ENCODE data around the gene JARID2.
A peak's percentile ranks its signal among the peaks of the same experiment; 100 is the strongest.

The JARID2 gene

DNA sequence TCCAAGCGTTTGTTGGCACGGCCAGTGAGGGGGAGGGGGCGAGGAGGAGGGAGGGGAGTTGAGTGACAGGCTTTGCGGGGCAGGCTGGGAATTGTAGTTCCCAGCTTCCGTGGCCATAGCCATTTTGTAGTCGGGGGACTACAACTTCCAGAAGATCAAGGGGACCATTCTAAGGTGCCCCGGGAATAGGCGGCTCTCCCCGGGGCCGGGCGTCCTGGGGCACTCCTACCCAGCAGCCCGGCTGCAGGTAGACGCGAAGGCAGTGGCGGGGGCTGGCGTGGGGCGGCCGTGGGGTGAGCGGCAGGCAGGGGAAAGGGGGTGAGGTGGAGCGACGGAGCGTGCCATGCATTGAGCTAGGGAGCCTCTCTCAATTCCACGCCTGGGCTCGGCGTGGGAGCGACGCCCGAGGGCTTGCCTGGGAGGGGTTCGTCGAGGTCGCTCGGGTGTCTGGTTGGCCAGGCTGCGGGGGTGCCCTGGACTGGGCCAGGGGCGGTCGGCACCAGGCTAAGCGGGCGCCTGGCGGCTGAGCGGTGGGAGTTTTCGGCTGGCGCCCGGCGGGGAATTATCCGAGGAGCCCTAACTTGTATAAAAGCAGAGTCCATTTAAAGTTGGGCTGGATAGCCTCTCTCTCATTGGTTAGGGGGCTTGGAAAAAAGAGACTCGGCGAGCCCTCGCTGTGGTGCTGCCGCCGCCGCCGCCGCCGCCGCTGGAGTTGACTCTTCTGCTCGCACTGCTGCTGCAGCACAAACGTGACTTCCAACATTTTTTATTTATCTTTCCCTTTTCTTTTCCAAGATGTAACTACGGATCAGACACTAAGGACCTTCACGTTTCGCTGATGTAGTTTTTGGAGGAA, at the start of gene JARID2:
TSS of gene JARID2 (plus strand) at position 709 of the 856 bp plus-strand sequence. CDS start 471 bp downstream, outside the sequence.
- peak; percentile 98 for DNase-seq

DNA sequence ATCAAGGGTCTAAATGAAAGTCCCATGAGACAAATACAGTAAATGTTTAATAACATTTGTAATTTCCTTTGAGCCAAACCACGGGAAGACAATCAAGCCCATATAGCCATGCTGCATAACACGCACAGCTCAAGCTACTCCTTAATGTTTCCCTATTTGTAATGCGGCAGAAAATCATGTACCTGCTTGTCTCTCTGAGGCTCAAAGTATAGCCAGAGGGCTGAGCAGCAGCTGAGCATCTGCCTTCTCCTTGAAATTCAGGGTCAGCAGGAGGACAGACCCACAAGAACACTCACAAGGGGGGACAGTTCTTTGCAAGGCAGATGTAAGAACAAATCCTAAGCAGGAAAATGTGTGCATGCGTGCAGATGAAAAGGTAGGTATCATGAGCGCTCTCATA, 45.8 kb upstream of the JARID2 start:
- no peak for DNase-seq

DNA sequence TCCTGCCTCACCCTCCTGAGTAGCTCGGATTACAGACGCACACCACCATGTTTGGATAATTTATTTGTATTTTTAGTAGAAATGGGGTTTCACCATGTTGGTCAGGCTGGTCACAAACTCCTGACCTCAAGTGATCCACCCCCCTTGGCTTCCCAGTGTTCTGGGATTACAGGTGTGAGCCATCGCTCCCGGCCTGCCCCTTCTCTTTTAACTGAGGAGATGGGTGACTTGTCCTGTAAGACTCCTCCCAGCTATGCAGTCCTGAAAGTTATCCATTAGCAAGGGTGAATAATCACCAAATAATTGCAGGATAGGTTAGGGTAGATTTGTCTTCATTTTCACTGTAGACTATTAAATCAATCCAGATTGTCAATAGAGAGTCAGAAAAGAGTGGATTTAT, 40.5 kb upstream of the JARID2 start:
- no peak for DNase-seq

DNA sequence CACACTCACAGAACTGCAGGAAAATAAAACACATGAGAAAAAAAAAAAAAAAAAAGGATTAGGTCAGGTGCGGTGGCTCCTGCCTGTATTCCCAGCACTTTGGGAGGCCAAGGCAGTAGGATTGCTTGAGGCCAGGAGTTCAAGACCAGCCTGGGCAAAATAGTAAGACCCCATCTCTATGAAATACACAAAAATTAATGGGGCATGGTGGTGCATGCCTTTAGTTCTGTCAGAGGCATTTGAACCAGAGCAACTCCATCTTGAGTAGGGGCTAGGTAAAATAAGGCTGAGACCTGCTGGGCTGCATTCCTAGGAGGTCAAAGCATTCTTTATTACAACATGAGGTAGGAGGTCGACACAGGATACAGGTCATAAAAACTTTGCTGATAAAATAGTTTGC, 39.0 kb upstream of the JARID2 start:
- DNase-seq, result no peak

DNA sequence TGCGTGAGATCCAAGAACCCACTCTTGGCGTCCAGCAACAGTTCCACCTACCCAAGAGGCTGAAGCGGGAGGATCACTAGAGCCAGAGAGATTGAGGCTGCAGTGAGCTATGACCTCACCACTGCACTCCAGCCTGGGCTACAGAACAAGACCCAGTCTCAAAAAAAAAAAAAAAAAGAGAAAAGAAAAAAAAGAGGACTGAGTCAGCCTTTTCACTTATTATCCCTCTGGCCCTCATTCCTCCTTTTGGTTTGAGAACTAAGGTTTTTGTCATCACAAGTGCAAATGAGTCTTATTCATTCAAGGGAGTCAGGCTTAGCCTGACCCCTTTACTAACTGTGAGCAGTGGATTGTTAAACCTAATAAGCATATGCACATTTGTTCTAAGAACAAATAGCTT, 37.9 kb upstream of the JARID2 start:
- no peak for DNase-seq

DNA sequence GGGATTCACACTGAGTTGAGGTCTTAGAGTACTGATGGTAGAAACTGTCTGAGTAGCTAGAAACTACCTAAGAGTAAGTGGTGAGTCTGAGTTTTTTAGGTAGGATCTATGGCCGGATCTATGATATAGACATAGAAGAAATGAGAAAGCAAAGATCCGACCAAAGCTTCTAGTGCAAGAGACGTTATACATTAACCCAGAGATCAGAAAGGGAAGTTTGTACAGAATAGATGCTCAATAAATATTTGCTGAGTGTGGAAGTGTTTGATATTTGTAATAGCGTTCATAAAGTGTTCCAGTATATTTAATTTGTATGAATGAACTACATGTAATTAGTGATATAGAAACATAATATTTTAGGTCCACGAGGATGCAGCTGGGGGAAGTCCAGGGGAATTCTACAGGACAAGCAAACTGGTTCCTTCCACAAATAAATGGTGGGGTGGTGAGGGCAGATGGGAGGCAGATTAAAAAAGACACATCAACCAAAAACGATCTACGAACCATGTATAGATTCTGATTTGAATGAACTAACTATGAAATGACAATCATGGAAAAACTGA, 31.9 kb upstream of the JARID2 start:
- DNase-seq, result no peak

DNA sequence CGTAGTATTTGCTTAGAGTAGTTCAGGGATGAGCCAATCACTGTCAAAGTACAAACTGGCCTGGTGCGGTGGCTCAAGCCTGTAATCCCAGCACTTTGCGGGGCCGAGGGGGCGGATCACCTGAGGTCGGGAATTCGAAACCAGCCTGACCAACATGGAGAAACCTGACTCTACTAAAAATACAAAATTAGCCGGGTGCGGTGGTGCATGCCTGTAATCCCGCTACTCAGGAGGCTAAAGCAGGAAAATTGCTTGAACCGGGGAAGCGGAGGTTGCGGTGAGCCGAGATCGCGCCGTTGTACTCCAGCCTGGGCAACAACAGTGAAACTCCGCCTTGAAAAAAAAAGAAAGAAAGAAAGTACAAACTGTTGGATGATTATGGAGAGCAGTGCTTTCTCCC, 27.5 kb upstream of the JARID2 start:
- no peak for DNase-seq

DNA sequence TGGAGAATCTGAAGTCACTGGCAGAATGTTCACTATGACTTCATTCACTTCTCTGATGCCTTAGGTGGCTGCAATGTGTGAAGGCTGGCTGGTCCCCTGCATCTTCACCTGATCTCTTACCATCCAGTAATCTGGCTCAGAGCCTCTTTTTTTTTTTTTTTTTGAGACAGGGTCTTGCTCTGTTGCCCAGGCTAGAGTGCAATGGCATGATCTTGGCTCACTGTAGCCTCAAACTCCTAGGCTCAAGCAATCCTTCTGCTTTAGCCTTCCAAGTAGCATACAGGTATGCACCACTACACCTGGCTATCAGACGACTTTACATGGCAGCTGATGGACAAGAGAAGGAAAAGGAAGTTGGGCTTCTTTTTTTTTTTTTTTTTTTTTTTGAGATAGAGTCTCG, 25.8 kb upstream of the JARID2 start:
- no peak for DNase-seq

DNA sequence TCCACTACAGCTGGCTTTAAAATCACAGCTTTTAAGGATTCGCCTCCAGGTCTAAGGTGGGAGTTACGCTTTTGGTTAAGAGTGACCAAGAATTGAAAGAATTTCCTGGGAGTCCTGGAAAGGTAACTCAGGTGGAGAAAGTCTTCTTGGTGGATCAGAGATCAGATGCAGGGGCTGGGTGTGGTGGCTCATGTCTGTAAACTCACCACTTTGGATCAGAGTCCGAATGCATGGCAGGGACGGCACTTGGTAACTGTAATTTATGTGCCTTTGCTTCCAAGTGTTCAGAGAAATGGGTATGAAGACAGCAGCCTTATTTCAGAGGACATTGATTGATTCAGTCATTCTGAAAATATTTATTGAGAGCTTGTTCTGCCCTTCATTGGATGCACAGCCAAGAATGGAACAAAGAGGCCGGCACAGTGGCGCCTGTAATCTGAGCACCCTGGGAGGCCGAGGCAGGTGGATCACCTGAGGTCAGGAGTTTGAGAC, 18.0 kb upstream of the JARID2 start:
- no peak for DNase-seq

DNA sequence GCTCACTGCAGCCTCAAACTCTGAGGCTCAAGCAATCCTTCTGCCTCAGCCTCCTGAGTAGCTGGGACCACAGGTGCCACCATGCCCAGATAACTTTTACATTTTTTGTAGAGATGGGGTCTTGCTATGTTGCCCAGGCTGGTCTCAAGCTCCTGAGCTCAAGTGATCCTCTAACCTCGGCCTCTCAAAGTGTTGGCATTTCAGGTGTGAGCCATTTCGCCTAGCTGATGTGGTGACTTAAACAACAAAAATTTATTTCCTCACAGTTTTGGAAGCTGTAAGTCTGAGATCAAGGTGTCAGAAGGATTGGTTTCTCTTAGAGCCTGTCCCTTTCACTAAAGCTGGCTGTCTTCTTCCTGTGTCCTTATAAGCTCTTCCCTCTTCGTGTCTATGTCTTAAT, 15.0 kb upstream of the JARID2 start:
- no peak for DNase-seq

DNA sequence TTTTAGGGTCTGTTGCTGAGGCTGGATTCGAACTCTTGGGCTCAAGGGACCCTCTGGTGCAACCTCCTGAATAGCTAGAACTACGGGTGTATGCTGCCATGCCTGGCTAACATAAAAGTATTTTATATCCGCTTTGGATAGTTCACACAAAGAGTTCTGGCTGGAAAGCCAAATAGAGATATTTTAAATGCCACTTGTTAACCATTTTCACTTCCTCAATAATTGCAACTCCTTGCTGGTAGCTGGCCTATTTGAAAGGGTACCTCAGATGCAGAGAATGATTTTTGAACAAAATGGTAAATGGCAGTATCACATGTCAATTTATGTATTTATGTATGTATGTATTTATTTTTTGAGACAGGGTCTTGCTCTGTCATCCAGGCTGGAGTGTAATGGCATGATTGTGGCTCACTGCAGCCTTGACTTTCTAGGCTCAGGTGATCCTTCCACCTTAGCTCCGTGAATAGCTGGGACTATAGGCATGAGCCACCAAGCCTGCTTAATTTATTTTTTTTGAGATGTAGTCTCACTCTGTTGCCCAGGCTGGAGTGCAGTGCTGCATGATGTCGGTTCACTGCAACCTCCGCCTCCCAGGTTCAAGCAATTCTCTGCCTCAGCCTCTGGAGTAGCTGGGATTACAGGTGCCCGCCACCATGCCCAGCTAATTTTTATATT, 12.9 kb upstream of the JARID2 start:
- DNase-seq, result no peak

DNA sequence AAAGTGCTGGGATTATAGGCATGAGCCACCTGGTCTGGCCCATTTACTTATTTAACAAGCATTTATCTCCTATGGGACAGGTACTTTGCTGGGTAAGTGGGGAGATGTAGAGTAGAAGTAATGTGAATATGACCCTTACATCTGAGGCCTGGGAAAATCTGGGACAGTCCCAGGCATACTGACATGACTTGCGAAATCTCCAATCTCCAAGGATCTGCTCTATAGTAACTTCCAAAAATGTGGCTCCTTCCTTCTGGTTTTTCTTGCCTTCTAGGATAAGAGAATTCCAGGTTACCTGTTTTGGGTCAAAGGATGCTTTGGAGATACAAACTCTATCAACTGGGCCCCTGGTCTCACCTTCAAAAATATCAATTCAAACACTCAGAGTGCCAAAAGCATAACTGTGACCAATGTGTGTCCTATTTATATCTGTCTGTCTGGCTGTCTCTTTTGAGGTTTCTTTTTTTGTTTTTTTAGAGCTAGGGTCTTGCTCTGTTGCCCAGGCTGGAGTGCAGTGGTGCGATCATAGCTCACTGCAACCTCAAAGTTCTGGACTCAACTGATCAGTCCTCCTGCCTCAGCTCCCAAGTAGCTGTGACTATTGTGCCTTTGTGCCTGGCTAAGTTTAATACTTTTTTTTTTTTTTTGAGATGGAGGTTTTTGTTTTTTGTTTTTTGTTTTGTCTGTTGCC, 11.7 kb upstream of the JARID2 start:
- no peak for DNase-seq

DNA sequence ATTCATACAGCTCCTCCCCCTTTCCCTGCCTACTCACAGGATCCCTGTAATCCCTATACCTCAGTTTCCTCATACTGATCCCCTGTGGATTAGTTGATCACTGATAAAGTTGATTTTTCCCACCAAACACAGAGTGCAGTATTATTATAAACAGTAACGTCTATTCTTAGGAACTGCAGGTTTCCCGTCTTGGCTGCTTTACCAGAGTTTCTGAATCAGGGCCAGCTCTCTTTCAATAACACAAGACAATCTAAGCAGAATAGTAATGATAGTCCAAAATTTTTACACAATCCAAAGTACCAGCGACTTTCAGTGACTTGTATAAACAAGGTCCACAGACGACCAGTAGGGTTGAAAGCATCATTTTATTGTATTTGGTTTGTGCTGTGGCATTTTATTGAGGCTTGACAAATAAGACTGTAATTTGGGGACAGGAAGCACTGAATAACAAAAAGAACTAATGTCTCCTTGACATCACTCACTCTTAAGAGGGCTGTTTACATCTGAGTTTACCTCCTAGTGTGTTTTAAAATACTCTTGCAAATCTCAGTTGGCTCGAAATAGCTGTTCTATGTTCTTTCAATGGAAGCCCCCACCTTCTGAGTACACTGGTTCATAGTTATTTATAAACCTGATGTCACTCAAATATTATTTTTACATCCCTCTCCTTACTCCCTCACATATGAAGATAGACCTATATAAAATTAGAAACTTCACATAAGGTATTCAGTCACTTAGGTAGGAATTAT, 6.1 kb upstream of the JARID2 start:
- DNase-seq, result no peak

DNA sequence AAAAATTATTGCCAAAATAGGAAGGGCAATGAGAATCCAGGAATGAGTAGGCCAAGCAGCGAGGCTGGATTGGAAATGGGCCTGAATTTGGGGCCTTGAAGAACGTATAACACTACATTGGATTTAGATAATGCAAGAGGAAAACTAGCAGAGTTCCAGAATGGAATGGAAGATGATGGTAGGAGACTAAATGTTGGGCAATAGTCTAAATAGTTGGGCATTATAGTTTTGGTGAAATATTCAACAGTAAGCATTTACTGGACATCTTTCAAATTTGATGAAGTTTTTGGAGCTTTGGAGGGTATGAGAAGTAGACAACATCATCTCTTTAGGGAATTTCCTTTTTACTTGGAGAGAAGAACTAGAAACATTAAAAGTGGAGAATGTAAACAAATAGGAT, 3.4 kb upstream of the JARID2 start:
- no peak for DNase-seq

DNA sequence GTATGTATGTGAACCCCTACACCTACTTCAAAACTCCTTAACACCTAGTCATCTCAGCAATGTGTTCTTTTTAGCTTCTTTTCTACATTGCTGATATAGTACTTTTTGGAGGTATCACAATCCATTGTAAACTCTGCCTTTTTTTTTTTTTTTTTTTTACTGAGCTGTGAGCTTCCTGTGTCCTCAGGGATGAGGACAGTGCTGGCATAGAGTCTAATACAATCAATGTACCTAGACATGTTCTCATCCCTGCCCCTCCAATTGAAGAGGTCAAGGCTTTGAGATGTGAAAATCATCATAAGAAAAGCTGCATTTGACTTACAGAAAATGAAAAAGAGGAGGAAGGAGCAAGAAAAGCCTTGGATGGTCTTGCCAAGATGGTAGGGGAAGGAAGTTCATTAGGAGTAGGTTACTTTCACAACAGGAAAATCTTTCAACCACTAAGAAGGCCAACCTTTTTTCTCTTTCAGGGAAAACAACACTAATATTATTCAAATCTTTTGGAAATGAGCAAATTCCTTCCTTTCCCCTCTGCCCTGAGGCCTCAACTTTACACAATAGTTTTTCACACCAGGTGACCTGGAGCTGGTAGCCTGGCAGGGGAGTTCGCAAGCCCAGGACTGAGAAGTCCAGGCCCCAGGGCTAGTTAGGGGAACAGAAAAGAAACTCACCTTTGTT, 2.8 kb upstream of the JARID2 start:
- DNase-seq, result no peak

DNA sequence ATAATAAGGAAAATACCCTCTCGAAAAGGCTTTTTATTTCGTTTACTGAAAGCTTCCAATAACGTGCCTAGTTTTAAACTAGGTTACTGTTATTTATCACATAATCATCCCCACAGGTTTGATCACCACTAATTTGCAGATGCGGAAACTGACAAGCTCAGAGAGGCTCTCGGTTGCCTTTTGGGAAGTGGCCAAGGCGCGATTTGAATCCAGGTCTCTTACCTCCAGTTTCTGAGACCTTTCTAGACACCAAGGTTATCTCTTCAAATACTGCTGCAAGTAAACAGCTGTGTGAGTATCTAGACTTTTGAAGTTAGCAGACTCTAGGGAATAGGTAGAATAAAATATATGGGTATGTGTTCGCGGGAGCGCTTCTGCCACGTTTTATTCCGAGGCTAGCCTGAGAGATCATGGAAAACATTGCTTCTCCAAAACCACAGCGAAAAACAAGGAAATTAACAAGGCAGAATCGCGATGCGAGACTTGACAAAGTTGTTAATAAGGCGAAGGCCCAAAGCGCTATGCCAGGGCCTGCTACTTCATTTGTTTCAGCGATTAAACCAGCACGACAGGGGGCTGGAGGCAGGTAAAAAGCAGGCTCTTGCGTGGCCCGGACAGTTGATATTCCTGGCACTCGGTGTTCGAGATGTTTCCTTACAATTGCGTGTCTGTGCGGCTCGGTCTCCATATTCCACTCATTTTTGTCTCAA, 1.8 kb upstream of the JARID2 start:
- DNase-seq, result no peak

DNA sequence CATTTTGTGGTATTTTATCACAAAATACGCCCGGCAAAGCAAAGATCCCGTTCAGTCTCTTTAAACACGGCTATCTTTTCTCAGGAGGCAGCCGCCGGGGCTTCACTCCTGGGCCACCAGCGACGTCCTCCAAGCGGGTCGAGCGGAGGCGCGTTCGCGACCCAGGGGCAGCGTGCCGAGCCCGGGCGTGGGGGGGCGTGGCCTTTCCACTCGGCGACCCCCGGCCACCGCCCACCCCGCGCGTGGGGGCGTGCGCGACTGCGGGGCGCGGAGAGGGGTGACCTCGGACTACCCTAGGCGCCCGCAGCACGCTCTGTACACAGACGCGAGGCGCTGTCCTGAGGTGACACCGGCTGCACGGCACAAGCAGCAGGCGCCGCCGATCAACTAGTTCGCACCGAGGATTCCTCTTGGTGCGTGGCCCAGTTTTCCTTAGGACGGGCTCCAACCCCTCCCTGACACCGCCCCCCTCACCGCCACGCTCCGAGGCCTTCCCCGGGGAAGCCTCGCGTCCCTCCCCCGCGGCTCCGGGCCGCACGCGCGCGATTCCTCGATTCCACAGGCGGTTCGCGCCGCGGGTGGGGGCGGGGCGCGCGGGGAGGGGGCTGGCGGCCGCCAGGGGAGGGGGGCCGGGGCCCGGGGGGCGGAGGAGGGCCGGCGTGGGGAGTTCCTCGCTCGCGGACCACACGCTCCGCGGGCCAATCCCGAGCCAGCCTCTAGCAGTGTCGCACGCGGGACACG, 1.1 kb upstream of the JARID2 start:
- no peak for DNase-seq

DNA sequence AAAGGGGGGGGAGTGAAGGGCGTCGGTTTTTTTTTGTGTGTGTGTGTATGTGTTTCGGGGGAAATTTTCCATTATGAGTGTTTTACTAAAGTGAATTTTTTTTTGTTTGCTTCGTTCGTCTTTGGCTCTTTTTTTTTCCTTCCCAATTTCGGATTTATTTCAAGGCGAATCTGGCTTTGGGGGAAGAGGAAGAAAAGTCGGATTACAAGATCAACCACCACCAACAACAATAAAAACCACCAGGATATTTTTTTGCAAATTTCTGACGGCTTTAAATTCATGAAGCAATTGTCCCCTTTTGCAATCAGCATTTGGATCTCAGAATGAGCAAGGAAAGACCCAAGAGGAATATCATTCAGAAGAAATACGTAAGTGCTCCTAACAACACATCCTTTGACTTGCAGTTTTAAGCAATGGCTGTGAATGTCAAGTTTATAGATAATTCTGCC, 372 bp downstream of the JARID2 start:
- DNase-seq, result no peak

DNA sequence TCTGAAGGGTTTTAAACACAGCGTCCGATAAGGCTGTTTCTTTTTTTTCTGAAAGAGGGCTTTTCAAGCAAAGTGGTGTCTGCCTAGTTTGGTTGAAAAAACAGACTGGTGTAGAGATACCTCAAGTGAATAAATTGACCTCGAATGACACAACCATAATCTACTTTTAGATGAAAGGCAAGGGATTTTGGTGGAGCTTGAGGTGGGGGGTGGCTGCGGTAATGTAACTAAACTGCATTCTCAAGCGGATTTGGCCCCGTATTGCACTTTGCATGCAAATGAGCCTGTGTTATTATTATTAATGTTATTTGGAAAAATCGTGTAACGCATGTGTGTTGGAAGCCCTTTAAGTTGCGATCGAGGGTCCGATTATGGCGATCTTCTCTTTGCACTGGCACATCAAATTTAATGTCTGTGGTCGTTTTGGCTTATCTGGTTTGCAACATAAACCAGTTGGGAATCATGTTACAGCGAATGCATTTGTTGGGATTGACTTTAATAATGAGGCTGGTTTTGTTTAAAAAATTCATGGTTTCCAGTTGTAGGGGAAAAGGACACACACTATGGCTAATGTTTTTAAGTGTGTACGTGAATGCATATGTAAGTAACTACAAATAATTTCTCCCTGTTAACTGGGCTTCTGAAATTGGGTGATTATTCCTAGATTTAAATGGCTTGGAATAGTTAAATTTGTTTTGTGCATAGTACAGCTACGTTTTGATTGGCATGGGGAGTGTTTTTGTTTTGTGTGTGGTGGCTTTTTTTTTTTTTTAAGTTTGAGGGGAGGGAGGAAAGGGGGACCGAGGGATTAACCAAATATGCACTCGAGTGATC, 1.0 kb downstream of the JARID2 start:
- DNase-seq, result peak; percentile 72
